CD4-positive, CD25-positive, alpha-beta regulatory T cell (primary cell): ENCODE measurements around the gene COPE. TPM values are rescaled to one million over a fixed set of nuclear protein-coding genes. Genes with fewer than 3 reads are reported as not detected.
A peak's percentile ranks its signal among the peaks of the same experiment; 100 is the strongest.
"Not testable (repeated sequence)": the region's sequence is repeated elsewhere in the genome, so short reads cannot be mapped to it uniquely, and the experiment has no call there.

Experiments
- ATAC-seq, 2 donors: fragments of 150-1000 bp; cut with Tn5 transposase; one replicate each; pipeline ENCODE4 v1.10.0; 2021; ENCODE audit warnings: low read depth in 2 of 2, moderate number of reproducible peaks in 2 of 2, moderate library complexity in 1 of 2
- DNase-seq, 3 donors: peaks; one replicate each; pipeline versions ENCODE4 v3.0.0 to v3.0.0-alpha.2; 2012 to 2022; ENCODE audit warnings: mixed read lengths in 1 of 3
- H3K27ac ChIP-seq: one replicate; pipeline ENCODE4 v1.7.0; 2013; ENCODE audit warnings: mild to moderate bottlenecking, low read length; ENCODE audit not compliant: insufficient read depth, poor library complexity, severe bottlenecking
- H3K27me3 ChIP-seq: one replicate; pipeline ENCODE4 v1.7.0; 2013; ENCODE audit warnings: low read length; ENCODE audit not compliant: control insufficient read depth, insufficient read depth
- H3K36me3 ChIP-seq: one replicate; pipeline ENCODE4 v1.7.0; 2013; ENCODE audit warnings: mild to moderate bottlenecking, low read length, moderate library complexity; ENCODE audit not compliant: control insufficient read depth, insufficient read depth
- H3K4me1 ChIP-seq: 2 replicates; pipeline ENCODE4 v1.7.0; 2013; ENCODE audit warnings: mild to moderate bottlenecking, low read length; ENCODE audit not compliant: insufficient read depth, control insufficient read depth, poor library complexity, severe bottlenecking
- H3K4me3 ChIP-seq: one replicate; pipeline ENCODE4 v1.7.0; 2013; ENCODE audit warnings: low read depth, mild to moderate bottlenecking, low read length, moderate library complexity
- H3K9me3 ChIP-seq, 2 experiments: 1 replicate in 1 of 2; 2 replicates in 1 of 2; pipeline ENCODE4 v1.7.0; 2013; ENCODE audit warnings: low read length in 2 of 2, mild to moderate bottlenecking in 1 of 2, moderate library complexity in 1 of 2; ENCODE audit not compliant: control insufficient read depth in 2 of 2
- H3K27ac Mint-ChIP-seq, 3 donors: one replicate each; pipeline ENCODE4 v1.8.0; 2020 to 2022; ENCODE audit warnings: mild to moderate bottlenecking in 3 of 3, mixed read lengths in 3 of 3, moderate library complexity in 2 of 3
- H3K27me3 Mint-ChIP-seq: one replicate; pipeline ENCODE4 v1.8.0; 2022; ENCODE audit warnings: mild to moderate bottlenecking, mixed read lengths
- H3K36me3 Mint-ChIP-seq: one replicate; pipeline ENCODE4 v1.8.0; 2020; ENCODE audit warnings: mixed read lengths
- H3K4me1 Mint-ChIP-seq, 4 donors: one replicate each; pipeline ENCODE4 v1.8.0; 2020 to 2022; ENCODE audit warnings: mixed read lengths in 4 of 4, mild to moderate bottlenecking in 1 of 4
- H3K4me3 Mint-ChIP-seq, 4 donors: one replicate each; pipeline ENCODE4 v1.8.0; 2020 to 2022; ENCODE audit warnings: mild to moderate bottlenecking in 4 of 4, mixed read lengths in 4 of 4, moderate library complexity in 3 of 4
- H3K9me3 Mint-ChIP-seq, 7 donors: one replicate each; pipeline ENCODE4 v1.8.0; 2020 to 2022; ENCODE audit warnings: mixed read lengths in 7 of 7, mild to moderate bottlenecking in 3 of 7, moderate library complexity in 2 of 7
- polyA plus RNA-seq, 4 donors: library from polyadenylated mRNA; unstranded; fragments of 300-500 nt; fragmentation: Illumina TruSeq; gene quantifications; one replicate each; pipeline ENCODE4 v1.2.3, GENCODE V29; 2021
- total RNA-seq: library from RNA; stranded (reverse); gene quantifications from one replicate; pipeline ENCODE4 v1.2.3, GENCODE V29; 2022

Gene COPE
- total and polyA plus RNA-seq, 5 donors from 2014 or later: 165 to 314 (median 253) TPM

DNA sequence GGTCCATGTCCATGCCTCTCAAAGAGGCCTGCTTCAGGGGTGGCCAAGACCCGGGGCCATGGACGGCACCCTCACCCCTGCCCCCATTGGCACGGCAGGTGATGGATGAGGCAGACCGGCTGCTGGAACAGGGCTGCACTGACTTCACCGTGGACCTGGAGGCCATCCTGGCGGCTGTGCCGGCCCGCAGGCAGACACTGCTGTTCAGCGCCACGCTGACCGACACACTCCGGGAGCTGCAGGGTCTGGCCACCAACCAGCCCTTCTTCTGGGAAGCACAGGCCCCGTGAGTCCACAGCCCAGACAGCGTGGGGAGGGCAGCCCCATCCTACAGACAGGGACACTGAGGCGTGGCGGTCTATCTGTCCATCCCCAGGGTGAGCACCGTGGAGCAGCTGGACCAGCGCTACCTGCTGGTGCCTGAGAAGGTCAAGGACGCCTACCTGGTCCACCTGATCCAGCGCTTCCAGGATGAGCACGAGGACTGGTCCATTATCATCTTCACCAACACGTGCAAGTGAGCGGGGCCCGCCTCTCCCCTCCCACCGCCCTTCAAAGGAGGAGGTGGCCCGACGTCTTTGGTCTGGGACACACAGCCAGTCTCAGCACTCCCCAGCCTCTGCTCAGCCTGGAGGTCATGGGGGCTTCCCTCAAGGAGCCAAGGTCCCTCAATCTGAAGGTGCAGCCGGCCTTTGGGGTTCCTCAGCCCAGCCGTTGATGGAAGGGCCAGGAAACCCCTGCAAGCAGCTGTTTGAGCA lies 3.2 kb upstream of the COPE start:
- H3K27me3 ChIP-seq: no peaks in the 10 kb centered on the region
- no peak for ATAC-seq
- peaks cover 26% of the 10 kb centered on the region for H3K4me1 ChIP-seq
- peaks cover 0 to 37% (median 8%) of the 10 kb centered on the region in 4 donors for H3K4me1 Mint-ChIP-seq
- no peaks in the 10 kb centered on the region for H3K27me3 Mint-ChIP-seq
- H3K27ac Mint-ChIP-seq: no peak overlapping the region
- H3K36me3 Mint-ChIP-seq: peaks cover 18% of the 10 kb centered on the region
- H3K9me3 ChIP-seq: no peaks in the 10 kb centered on the region
- no peak overlapping the region for H3K4me3 ChIP-seq
- H3K9me3 Mint-ChIP-seq: no peaks in the 10 kb centered on the region
- no peak for DNase-seq
- H3K36me3 ChIP-seq: peaks cover 45% of the 10 kb centered on the region
- peak overlapping the region in 2 of 4 donors; percentile 35 to 81 for H3K4me3 Mint-ChIP-seq
- no peak overlapping the region for H3K27ac ChIP-seq

DNA sequence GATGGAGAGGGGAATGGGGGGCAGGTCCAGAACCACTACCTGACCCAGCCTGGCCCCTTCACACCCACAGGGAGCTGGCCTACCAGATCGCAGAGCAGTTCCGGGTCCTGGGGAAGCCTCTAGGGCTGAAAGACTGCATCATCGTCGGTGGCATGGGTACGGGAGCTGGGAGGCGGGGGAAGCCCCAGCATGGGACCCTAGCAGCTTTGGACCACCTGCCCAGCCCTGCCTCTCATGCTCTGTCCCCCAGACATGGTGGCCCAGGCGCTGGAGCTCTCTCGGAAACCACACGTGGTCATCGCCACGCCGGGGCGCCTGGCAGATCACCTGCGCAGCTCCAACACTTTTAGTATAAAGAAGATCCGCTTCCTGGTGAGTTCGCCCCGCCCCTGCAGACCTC lies 2.4 kb upstream of the COPE start:
- Histone ChIP-seq H3K9me3 (no peaks in the 10 kb centered on the region), H3K27me3 (no peaks in the 10 kb centered on the region), H3K36me3 (peaks cover 40% of the 10 kb centered on the region), H3K4me3 (no peak overlapping the region), H3K27ac (no peak overlapping the region), H3K4me1 (peaks cover 27% of the 10 kb centered on the region)
- ATAC-seq: no peak
- no peak overlapping the region for H3K27ac Mint-ChIP-seq
- peaks cover 0 to 43% (median 10%) of the 10 kb centered on the region in 4 donors for H3K4me1 Mint-ChIP-seq
- H3K4me3 Mint-ChIP-seq: peak overlapping the region in 3 of 4 donors; percentile 11 to 70 (median 62)
- H3K9me3 Mint-ChIP-seq: no peaks in the 10 kb centered on the region
- no peaks in the 10 kb centered on the region for H3K27me3 Mint-ChIP-seq
- H3K36me3 Mint-ChIP-seq: peaks cover 22% of the 10 kb centered on the region
- no peak for DNase-seq

DNA sequence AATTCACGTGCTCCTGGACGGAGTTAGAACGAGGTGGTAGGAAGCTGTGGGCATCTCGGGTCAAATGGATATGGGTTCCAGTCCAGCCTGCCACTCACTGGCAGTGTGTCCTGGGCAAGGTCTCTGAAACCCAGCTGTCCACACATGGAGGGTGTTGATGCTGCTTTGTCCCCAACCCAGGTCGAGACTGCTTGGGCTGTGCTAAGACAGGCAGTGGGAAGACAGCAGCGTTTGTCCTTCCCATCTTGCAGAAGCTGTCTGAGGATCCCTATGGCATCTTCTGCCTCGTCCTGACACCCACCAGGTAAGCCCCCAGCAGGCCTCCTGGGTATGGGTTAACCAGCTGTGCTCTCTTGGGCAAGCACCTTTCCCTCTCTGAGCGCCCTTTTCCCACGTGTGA lies 1.2 kb upstream of the COPE start:
- peak overlapping the region in 3 of 4 donors; percentile 76 to 90 (median 82) for H3K4me3 Mint-ChIP-seq
- no peaks in the 10 kb centered on the region for H3K27me3 Mint-ChIP-seq
- ATAC-seq (no peak), DNase-seq (no peak)
- Histone ChIP-seq H3K9me3 (no peaks in the 10 kb centered on the region), H3K4me1 (peaks cover 31% of the 10 kb centered on the region), H3K36me3 (peaks cover 31% of the 10 kb centered on the region), H3K27ac (peak overlapping the region; percentile 77), H3K4me3 (peak overlapping the region; percentile 97), H3K27me3 (no peaks in the 10 kb centered on the region)
- no peaks in the 10 kb centered on the region for H3K9me3 Mint-ChIP-seq
- peaks cover 0 to 50% (median 15%) of the 10 kb centered on the region in 4 donors for H3K4me1 Mint-ChIP-seq
- peaks cover 19% of the 10 kb centered on the region for H3K36me3 Mint-ChIP-seq
- H3K27ac Mint-ChIP-seq: peak overlapping the region in 2 of 3 donors; percentile 93 to 98

DNA sequence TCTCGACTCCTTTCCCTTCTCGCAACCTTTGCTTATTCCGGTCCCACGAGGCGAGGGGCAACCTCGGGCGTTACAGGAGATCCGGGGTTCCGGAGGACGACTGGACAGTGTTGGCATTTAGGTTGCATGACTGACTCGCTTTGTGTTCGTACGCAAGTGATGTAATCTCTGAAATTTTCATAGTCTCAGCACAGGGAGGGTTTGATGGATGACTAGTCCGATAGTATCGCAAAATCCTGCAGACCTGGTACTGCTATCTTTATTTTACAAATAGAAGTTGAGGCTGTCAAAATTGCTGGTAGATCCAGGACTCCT lies 670 bp upstream of the COPE start:
- peak overlapping the region; percentile 77 for H3K27ac ChIP-seq
- H3K27me3 ChIP-seq: no peaks in the 10 kb centered on the region
- peak overlapping the region; percentile 97 for H3K4me3 ChIP-seq
- Mint-ChIP-seq H3K27me3 (no peaks in the 10 kb centered on the region), H3K4me3 (peak overlapping the region; percentile 76 to 90 (median 83)), H3K4me1 (peaks cover 0 to 55% (median 16%) of the 10 kb centered on the region in 4 donors), H3K9me3 (no peaks in the 10 kb centered on the region), H3K36me3 (peaks cover 19% of the 10 kb centered on the region), H3K27ac (peak overlapping the region; percentile 70 to 98 (median 93))
- H3K9me3 ChIP-seq: no peaks in the 10 kb centered on the region
- ATAC-seq: no peak
- no peak for DNase-seq
- H3K36me3 ChIP-seq: peaks cover 32% of the 10 kb centered on the region
- H3K4me1 ChIP-seq: peaks cover 31% of the 10 kb centered on the region

DNA sequence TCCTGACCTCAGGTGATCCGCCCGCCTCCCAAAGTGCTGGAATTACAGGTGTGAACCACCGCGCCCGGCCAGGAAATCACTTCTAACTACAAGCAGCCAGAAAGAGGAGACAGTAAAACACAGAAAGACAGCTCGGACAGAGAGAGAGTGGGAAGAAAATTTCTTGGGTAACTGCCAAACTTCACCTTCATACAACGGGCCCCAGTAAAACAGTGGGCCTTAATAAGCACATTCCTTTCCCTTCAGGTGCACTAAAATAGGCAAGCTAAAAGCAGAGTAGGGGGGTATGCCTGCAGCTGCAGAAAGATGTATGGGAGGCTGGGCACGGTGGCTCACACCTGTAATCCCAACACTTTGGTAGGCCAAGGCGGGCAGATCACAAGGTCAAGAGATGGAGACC lies 1.6 kb downstream of the COPE start:
- ATAC-seq, H3K27me3 Mint-ChIP-seq, H3K9me3 Mint-ChIP-seq, H3K9me3 ChIP-seq, H3K27ac ChIP-seq, H3K4me3 ChIP-seq, DNase-seq, H3K27me3 ChIP-seq: not testable (repeated sequence)
- peaks cover 0 to 66% (median 16%) of the 10 kb centered on the region in 4 donors for H3K4me1 Mint-ChIP-seq
- H3K36me3 Mint-ChIP-seq: peaks cover 17% of the 10 kb centered on the region
- peak overlapping the region; percentile 51 to 90 (median 76) for H3K4me3 Mint-ChIP-seq
- H3K27ac Mint-ChIP-seq: peak overlapping the region in 2 of 3 donors; percentile 49 to 65
- peaks cover 17% of the 10 kb centered on the region for H3K36me3 ChIP-seq
- peaks cover 34% of the 10 kb centered on the region for H3K4me1 ChIP-seq

DNA sequence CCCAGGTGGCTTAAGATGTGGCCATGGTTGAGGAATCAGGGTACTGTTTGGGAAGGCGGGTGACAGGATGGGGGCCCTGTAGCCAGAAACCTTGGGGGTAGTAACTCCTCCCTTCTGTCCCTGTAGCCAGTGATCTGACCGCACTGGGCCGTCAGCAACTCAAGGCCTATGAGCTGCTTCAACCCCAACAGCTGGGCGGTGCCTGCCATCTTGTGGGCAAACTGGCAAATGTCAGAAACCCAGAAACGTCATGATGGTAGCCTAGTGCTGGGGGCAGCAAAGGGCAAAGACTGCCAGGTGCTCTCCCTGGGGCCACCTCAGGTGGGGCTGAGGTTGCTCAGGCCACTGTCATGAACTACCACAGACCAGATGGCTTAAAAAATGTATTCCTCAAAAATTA lies 3.5 kb downstream of the COPE start:
- Mint-ChIP-seq H3K4me1 (peaks cover 0 to 60% (median 14%) of the 10 kb centered on the region in 4 donors), H3K27ac (peak overlapping the region in 1 of 3 donors; percentile 20), H3K4me3 (peak overlapping the region in 3 of 4 donors; percentile 41 to 80 (median 69)), H3K9me3 (no peaks in the 10 kb centered on the region), H3K36me3 (peaks cover 17% of the 10 kb centered on the region), H3K27me3 (no peaks in the 10 kb centered on the region)
- Histone ChIP-seq H3K36me3 (peaks cover 16% of the 10 kb centered on the region), H3K4me1 (peaks cover 34% of the 10 kb centered on the region), H3K27me3 (no peaks in the 10 kb centered on the region), H3K4me3 (no peak overlapping the region), H3K27ac (no peak overlapping the region), H3K9me3 (no peaks in the 10 kb centered on the region)
- ATAC-seq: no peak
- DNase-seq: peak in 2 of 3 donors; percentile 41 to 53

DNA sequence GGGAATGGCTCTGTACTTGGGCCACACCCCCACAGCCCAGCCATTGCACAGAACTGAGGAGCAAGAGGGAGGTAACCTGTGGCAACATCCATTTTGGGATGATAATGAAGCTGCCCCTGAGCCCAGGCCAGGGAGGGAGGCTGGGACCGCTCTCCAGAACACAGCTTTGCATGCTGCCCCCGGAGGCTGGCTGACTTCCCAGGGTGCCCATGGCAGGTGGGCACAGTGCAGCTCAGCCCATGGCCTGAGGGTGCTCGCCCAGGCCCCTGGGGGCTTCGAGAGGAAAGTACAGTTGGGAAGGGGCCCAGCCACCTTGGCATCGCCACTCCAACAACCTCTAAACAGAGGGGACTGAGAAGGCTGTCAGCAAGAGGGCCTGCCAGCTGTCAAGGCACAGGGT lies 5.7 kb downstream of the COPE start:
- Histone ChIP-seq H3K27me3 (no peaks in the 10 kb centered on the region), H3K27ac (no peak overlapping the region), H3K4me1 (peaks cover 19% of the 10 kb centered on the region), H3K4me3 (no peak overlapping the region), H3K9me3 (no peaks in the 10 kb centered on the region), H3K36me3 (peaks cover 29% of the 10 kb centered on the region)
- ATAC-seq: no peak
- Mint-ChIP-seq H3K4me1 (peaks cover 0 to 43% (median 14%) of the 10 kb centered on the region in 4 donors), H3K4me3 (no peak overlapping the region), H3K36me3 (peaks cover 14% of the 10 kb centered on the region), H3K27ac (no peak overlapping the region), H3K27me3 (no peaks in the 10 kb centered on the region), H3K9me3 (no peaks in the 10 kb centered on the region)
- DNase-seq: no peak

DNA sequence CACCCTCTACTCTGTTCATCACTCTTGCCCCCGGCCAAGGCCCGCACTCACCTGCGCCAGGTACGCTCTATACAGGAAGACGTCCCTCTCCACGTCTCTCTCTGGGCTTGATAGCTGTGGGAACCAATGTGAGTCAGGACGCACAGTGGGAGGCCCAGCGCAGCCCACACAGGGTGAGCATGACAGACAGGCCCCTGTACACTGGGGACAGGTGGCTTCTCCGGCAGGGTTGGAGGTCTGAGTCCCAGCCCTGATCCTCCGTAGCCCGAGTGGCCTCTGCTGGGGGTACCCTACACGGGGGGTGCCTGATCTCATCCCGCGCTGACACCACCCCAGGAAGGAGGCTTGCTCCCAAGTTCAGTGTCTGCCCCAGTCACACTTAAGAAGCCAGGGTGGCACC lies 6.3 kb downstream of the COPE start:
- Mint-ChIP-seq H3K4me1 (peaks cover 0 to 38% (median 14%) of the 10 kb centered on the region in 4 donors), H3K27me3 (no peaks in the 10 kb centered on the region), H3K9me3 (no peaks in the 10 kb centered on the region), H3K36me3 (peaks cover 14% of the 10 kb centered on the region), H3K27ac (no peak overlapping the region), H3K4me3 (no peak overlapping the region)
- no peak for DNase-seq
- Histone ChIP-seq H3K4me1 (peaks cover 14% of the 10 kb centered on the region), H3K4me3 (no peak overlapping the region), H3K9me3 (no peaks in the 10 kb centered on the region), H3K27me3 (no peaks in the 10 kb centered on the region), H3K27ac (no peak overlapping the region), H3K36me3 (peaks cover 29% of the 10 kb centered on the region)
- peak in 1 of 2 donors; percentile 21 for ATAC-seq
